Dermis blood vessel endothelial cell (primary cell): ENCODE measurements around the gene KCNQ1. TPM values are rescaled to one million over a fixed set of nuclear protein-coding genes. Genes with fewer than 3 reads are reported as not detected.

Source experiments
- DNase-seq: peaks from one replicate; pipeline ENCODE4 v3.0.0; 2010
- total RNA-seq: library from RNA; depleted of rRNA; stranded (reverse); fragments of >200 nt; gene quantifications from 2 replicates; pipeline ENCODE4 v1.2.3, GENCODE V29; 2014

The KCNQ1 gene
- total RNA-seq, 1 donor from 2014 or later: 0.34 TPM

GRCh38 chr11:2673871-2674471, 229.2 kb downstream of the KCNQ1 start:
- no peak for DNase-seq

GRCh38 chr11:2674658-2675131, 229.9 kb downstream of the KCNQ1 start:
- no peak for DNase-seq

- DNase-seq: no peak
Measured at GRCh38 chr11:2675540-2675939, 230.7 kb downstream of the KCNQ1 start.

- no peak for DNase-seq
Measured at GRCh38 chr11:2677127-2677526, 232.3 kb downstream of the KCNQ1 start.

- DNase-seq: no peak
Measured at GRCh38 chr11:2678396-2678795, 233.6 kb downstream of the KCNQ1 start.

- no peak for DNase-seq
Measured at GRCh38 chr11:2679011-2679676, 234.3 kb downstream of the KCNQ1 start.

- no peak for DNase-seq
Measured at GRCh38 chr11:2681408-2682145, 236.8 kb downstream of the KCNQ1 start.

- no peak for DNase-seq
Measured at GRCh38 chr11:2683806-2684205, 239.0 kb downstream of the KCNQ1 start.

GRCh38 chr11:2684581-2684980, 239.8 kb downstream of the KCNQ1 start:
- no peak for DNase-seq

GRCh38 chr11:2685051-2685450, 240.2 kb downstream of the KCNQ1 start:
- DNase-seq: no peak

- no peak for DNase-seq
Measured at GRCh38 chr11:2685566-2686359, 241.0 kb downstream of the KCNQ1 start.

- DNase-seq: no peak
Measured at GRCh38 chr11:2686360-2687222, 241.8 kb downstream of the KCNQ1 start.

GRCh38 chr11:2687223-2687530, 242.4 kb downstream of the KCNQ1 start:
- no peak for DNase-seq

GRCh38 chr11:2687782-2688191, 243.0 kb downstream of the KCNQ1 start:
- peak; percentile 13 for DNase-seq

- DNase-seq: no peak
Measured at GRCh38 chr11:2688381-2689231, 243.8 kb downstream of the KCNQ1 start.

GRCh38 chr11:2689651-2690575, 245.1 kb downstream of the KCNQ1 start:
- DNase-seq: no peak

GRCh38 chr11:2690596-2691354, 246.0 kb downstream of the KCNQ1 start:
- DNase-seq: no peak

GRCh38 chr11:2691355-2691761, 246.6 kb downstream of the KCNQ1 start:
- DNase-seq: no peak
